ENCODE data around the gene AGXT2. TPM values are rescaled to one million over a fixed set of nuclear protein-coding genes. Genes with fewer than 3 reads are reported as not detected.

Gene AGXT2
- polyA plus RNA-seq, 3 donors, result not detected

GRCh38 chr5:35026280-35026840, 21.4 kb downstream of the AGXT2 start:
- WGBS, 3 donors, result 34 to 82% (median 72%) methylated on average over 5 of the region's 5 CpGs

GRCh38 chr5:35024911-35025510, 22.7 kb downstream of the AGXT2 start:
- H3K27ac ChIP-seq (ENCODE audit: low read depth, low read length), result no peak overlapping the region
- WGBS, 3 donors, result 68 to 93% (median 88%) methylated on average over 10 of the region's 10 CpGs

More at GRCh38 chr5:35026280-35026840, 21.4 kb downstream of the AGXT2 start:
- H3K27ac ChIP-seq (ENCODE audit: low read depth, low read length), result no peak overlapping the region

GRCh38 chr5:35023391-35024178, 24.2 kb downstream of the AGXT2 start:
- WGBS, 3 donors, result 80 to 90% (median 87%) methylated on average over 7 of the region's 7 CpGs
- H3K27ac ChIP-seq (ENCODE audit: low read depth, low read length), result no peak overlapping the region

GRCh38 chr5:35016174-35017051, 31.3 kb downstream of the AGXT2 start:
- 36 to 58% (median 38%) methylated on average over 4 of the region's 4 CpGs for WGBS, 3 donors
- H3K27ac ChIP-seq (ENCODE audit: low read depth, low read length), result no peak overlapping the region

GRCh38 chr5:35015063-35015462, 32.7 kb downstream of the AGXT2 start:
- WGBS, 3 donors, result 58 to 92% (median 67%) methylated on average over 4 of the region's 4 CpGs
- no peak overlapping the region for H3K27ac ChIP-seq (ENCODE audit: low read depth, low read length)

- WGBS, 3 donors, result 88 to 93% (median 93%) methylated on average over 5 of the region's 5 CpGs
- H3K27ac ChIP-seq (ENCODE audit: low read depth, low read length), result no peak overlapping the region
Observed at GRCh38 chr5:35012796-35013195, 35.0 kb downstream of the AGXT2 start.

- WGBS, 3 donors, result 71 to 75% (median 75%) methylated on average over 3 of the region's 3 CpGs
- no peak overlapping the region for H3K27ac ChIP-seq (ENCODE audit: low read depth, low read length)
Observed at GRCh38 chr5:35012365-35012764, 35.4 kb downstream of the AGXT2 start.

- H3K27ac ChIP-seq (ENCODE audit: low read depth, low read length), result no peak overlapping the region
Observed at GRCh38 chr5:35010676-35011075, 37.1 kb downstream of the AGXT2 start.

- 87 to 96% (median 90%) methylated on average over 3 of the region's 3 CpGs for WGBS, 3 donors
- no peak overlapping the region for H3K27ac ChIP-seq (ENCODE audit: low read depth, low read length)
Observed at GRCh38 chr5:35009657-35010056, 38.1 kb downstream of the AGXT2 start.

- 68 to 78% (median 74%) methylated on average over 2 of the region's 2 CpGs for WGBS, 3 donors
Observed at GRCh38 chr5:35009019-35009418, 38.7 kb downstream of the AGXT2 start.

GRCh38 chr5:35004771-35005170, 43.0 kb downstream of the AGXT2 start:
- no peak overlapping the region for H3K27ac ChIP-seq (ENCODE audit: low read depth, low read length)
- 80 to 91% (median 84%) methylated on average over 1 of the region's 1 CpG for WGBS, 3 donors

More at GRCh38 chr5:35009019-35009418, 38.7 kb downstream of the AGXT2 start:
- H3K27ac ChIP-seq (ENCODE audit: low read depth, low read length), result no peak overlapping the region

- 60 to 70% (median 66%) methylated on average over 5 of the region's 5 CpGs for WGBS, 3 donors
Observed at GRCh38 chr5:35004200-35004599, 43.5 kb downstream of the AGXT2 start.

GRCh38 chr5:35003018-35003957, 44.5 kb downstream of the AGXT2 start:
- WGBS, 3 donors, result 31 to 46% (median 42%) methylated on average over 18 of the region's 18 CpGs

More at GRCh38 chr5:35004200-35004599, 43.5 kb downstream of the AGXT2 start:
- H3K27ac ChIP-seq (ENCODE audit: low read depth, low read length), result no peak overlapping the region

GRCh38 chr5:35002459-35002858, 45.3 kb downstream of the AGXT2 start:
- WGBS, 3 donors, result 90 to 95% (median 93%) methylated on average over 6 of the region's 6 CpGs
- H3K27ac ChIP-seq (ENCODE audit: low read depth, low read length), result no peak overlapping the region

More at GRCh38 chr5:35003018-35003957, 44.5 kb downstream of the AGXT2 start:
- H3K27ac ChIP-seq (ENCODE audit: low read depth, low read length), result no peak overlapping the region

GRCh38 chr5:35001842-35002241, 45.9 kb downstream of the AGXT2 start:
- no peak overlapping the region for H3K27ac ChIP-seq (ENCODE audit: low read depth, low read length)
- 68 to 80% (median 72%) methylated on average over 3 of the region's 3 CpGs for WGBS, 3 donors

- 59 to 69% (median 67%) methylated on average over 6 of the region's 6 CpGs for WGBS, 3 donors
- no peak overlapping the region for H3K27ac ChIP-seq (ENCODE audit: low read depth, low read length)
Observed at GRCh38 chr5:34998058-34998789, 49.5 kb downstream of the AGXT2 start.

GRCh38 chr5:34996261-34996660, 51.5 kb downstream of the AGXT2 start:
- 63 to 73% (median 65%) methylated on average over 2 of the region's 2 CpGs for WGBS, 3 donors
- H3K27ac ChIP-seq (ENCODE audit: low read depth, low read length), result no peak overlapping the region
